Lower leg skin (tissue), 4 donors: ENCODE measurements around the gene SIGLEC12. TPM values are rescaled to one million over a fixed set of nuclear protein-coding genes. Genes with fewer than 3 reads are reported as not detected.
A peak's percentile ranks its signal among the peaks of the same experiment; 100 is the strongest.

Experiments used
- DNase-seq, 2 donors: peaks; one replicate each; pipeline ENCODE4 v3.0.0-alpha.2; 2019; ENCODE audit warnings: low spot score in 2 of 2
- H3K4me3 ChIP-seq: fragments of 200-600 bp; sonication (generic); 2 replicates; pipeline ENCODE4 v1.5.1; 2017; ENCODE audit warnings: mild to moderate bottlenecking, low read depth; ENCODE audit not compliant: poor library complexity, severe bottlenecking
- CTCF ChIP-seq, 3 donors: fragments of 450-650 bp; IDR thresholded peaks; one replicate each; pipeline ENCODE4 v1.5.1; 2016; ENCODE audit warnings: antibody characterized with exemption in 3 of 3, mild to moderate bottlenecking in 3 of 3, moderate library complexity in 2 of 3
- WGBS, 2 donors: methylation state at CpG; one replicate each; pipeline ENCODE4 v1.1.5; 2018; 5-methylcytosine and 5-hydroxymethylcytosine counted together
- intact Hi-C: fragments of 100-400 bp; cut with DNase I; formaldehyde crosslinking; loops from one replicate; pipeline ENCODE4 v1.15.0; 2023; ENCODE audit warnings: low total_unique reads
- total RNA-seq, 4 donors: library from RNA; depleted of rRNA; stranded (reverse); fragments of >200 nt; gene quantifications; one replicate each; pipeline ENCODE4 v1.1.0, GENCODE V29; 2016

SIGLEC12 gene
- total RNA-seq, 4 donors from 2014 or later: 0.54 TPM; not detected in 3

GRCh38 chr19:51441410-51442390, 59.9 kb downstream of the SIGLEC12 start:
- peak in 1 of 2 donors; percentile 86 for DNase-seq
- intact Hi-C loops: no loop called here
- TF ChIP-seq CTCF (IDR thresholded peaks at IDR 0.05): no peak
- no peak overlapping the region for H3K4me3 ChIP-seq
- WGBS, 2 donors: 38 to 58% methylated on average over 31 of the region's 31 CpGs

Other genes with a start within 250 kb of the SIGLEC12 start
- under 1 TPM in 1 of 4 donors, not detected in 3; 0.27 TPM for gene IGLON5, start 190.2 kb downstream of the SIGLEC12 start, total RNA-seq
- gene VSIG10L, start 159.7 kb downstream of the SIGLEC12 start, total RNA-seq: 10 to 100 TPM; 31.0 to 42.9 (median 39.5) TPM
- gene ETFB, start 135.4 kb downstream of the SIGLEC12 start, total RNA-seq: 10 to 100 TPM; 52.5 to 79.2 (median 74.5) TPM
- gene CLDND2, start 132.8 kb downstream of the SIGLEC12 start, total RNA-seq: 1 to 10 TPM in 1 of 4 donors, not detected in 3; 1.8 TPM
- 1 to 10 TPM in 1 of 4 donors, not detected in 3; 1.3 TPM for gene NKG7, start 129.1 kb downstream of the SIGLEC12 start, total RNA-seq
- not detected for gene LIM2, start 113.8 kb downstream of the SIGLEC12 start, total RNA-seq
- not detected for gene C19orf84, start 111.2 kb downstream of the SIGLEC12 start, total RNA-seq
- gene SIGLEC10, start 84.2 kb downstream of the SIGLEC12 start, total RNA-seq: 1 to 10 TPM in 3 of 4 donors, under 1 TPM in 1; 0.53 to 8.6 (median 1.8) TPM
- gene SIGLEC8, start 43.3 kb downstream of the SIGLEC12 start, total RNA-seq: under 1 TPM in 3 of 4 donors, not detected in 1; 0.27 to 0.65 (median 0.38) TPM
- gene CEACAM18, start 23.3 kb downstream of the SIGLEC12 start, total RNA-seq: not detected
- 1 to 10 TPM in 1 of 4 donors, under 1 TPM in 1, not detected in 2; 0.47 to 3.4 TPM for gene SIGLEC6, start 29.9 kb upstream of the SIGLEC12 start, total RNA-seq
- gene ZNF175, start 69.5 kb upstream of the SIGLEC12 start, total RNA-seq: 1 to 10 TPM; 2.0 to 5.3 (median 2.5) TPM
- gene SIGLEC5, start 128.6 kb upstream of the SIGLEC12 start, total RNA-seq: under 1 TPM in 2 of 4 donors, not detected in 2; 0.72 to 0.76 TPM
- 1 to 10 TPM in 1 of 4 donors, under 1 TPM in 1, not detected in 2; 0.84 to 1.0 TPM for gene SIGLEC14, start 145.0 kb upstream of the SIGLEC12 start, total RNA-seq
- gene SPACA6, start 191.5 kb upstream of the SIGLEC12 start, total RNA-seq: 1 to 10 TPM in 3 of 4 donors, under 1 TPM in 1; 0.74 to 5.1 (median 3.6) TPM
- gene HAS1, start 222.2 kb upstream of the SIGLEC12 start, total RNA-seq: 1 to 10 TPM in 2 of 4 donors, under 1 TPM in 1, not detected in 1; 0.97 to 2.4 (median 2.4) TPM